HG03097 (cell line): ENCODE results near the gene POM121L12.

Experiments used
- ATAC-seq: cut with Tn5 transposase; IDR thresholded peaks from one replicate; pipeline ENCODE4 v1.9.1; 2021; ENCODE audit not compliant: unreplicated experiment, low FRiP score

Gene POM121L12

GRCh38 chr7:53035499-53036412 is at the start of gene POM121L12:
POM121L12 (plus strand) TSS chr7:53035633; CDS start chr7:53035672, 39 bp downstream.
- ATAC-seq, result no peak

- ATAC-seq, result no peak
These were observed 43.4 kb upstream of the POM121L12 start for GRCh38 chr7:52992001-52992400.

GRCh38 chr7:52992479-52993162 is 42.8 kb upstream of the POM121L12 start:
- no peak for ATAC-seq

- no peak for ATAC-seq
These were observed 39.8 kb upstream of the POM121L12 start for GRCh38 chr7:52995676-52996075.

- ATAC-seq, result no peak
These were observed 34.2 kb upstream of the POM121L12 start for GRCh38 chr7:53001221-53001620.

- ATAC-seq, result no peak
These were observed 33.0 kb upstream of the POM121L12 start for GRCh38 chr7:53002389-53002788.

DNA sequence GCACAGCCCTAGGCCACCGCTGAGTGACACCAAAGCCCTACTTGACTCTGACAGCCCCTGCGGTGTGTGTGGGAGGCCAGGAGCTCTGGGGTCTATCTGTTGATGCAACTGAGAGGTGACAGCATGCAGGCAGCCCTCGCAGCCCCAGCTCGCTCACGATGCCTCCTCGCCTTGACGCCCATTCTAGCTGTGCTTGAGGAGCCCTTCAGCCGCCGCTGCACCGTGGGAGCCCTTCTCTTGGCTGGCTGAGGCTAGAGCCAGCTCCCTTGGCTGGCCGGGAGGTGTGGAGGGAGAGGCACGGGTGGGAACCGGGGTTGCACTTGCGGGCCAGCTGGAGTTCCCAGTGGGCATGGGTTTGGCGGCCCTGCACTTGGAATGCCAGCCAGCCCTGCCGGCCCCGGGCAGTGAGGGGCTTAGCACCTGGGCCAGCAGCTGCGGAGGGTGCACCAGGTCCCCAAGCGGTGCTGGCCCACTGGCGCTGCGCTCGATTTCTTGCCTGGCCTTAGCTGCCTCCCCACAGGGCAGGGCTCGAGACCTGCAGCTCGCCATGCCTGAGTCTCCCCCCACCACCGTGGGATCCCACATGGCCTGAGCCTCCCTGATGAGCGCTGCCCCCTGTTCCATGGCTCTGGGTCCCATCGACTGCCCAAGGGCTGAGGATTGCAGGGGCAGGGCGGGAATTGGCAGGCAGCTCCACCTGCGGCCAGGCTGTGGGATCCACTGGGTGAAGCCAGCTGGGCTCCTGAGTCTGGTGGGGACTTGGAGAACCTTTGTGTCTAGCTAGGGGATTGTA is 31.6 kb upstream of the POM121L12 start:
- no peak for ATAC-seq

GRCh38 chr7:53013925-53014324 is 21.5 kb upstream of the POM121L12 start:
- no peak for ATAC-seq

- ATAC-seq, result no peak
These were observed 20.0 kb upstream of the POM121L12 start for GRCh38 chr7:53015463-53015862.

DNA sequence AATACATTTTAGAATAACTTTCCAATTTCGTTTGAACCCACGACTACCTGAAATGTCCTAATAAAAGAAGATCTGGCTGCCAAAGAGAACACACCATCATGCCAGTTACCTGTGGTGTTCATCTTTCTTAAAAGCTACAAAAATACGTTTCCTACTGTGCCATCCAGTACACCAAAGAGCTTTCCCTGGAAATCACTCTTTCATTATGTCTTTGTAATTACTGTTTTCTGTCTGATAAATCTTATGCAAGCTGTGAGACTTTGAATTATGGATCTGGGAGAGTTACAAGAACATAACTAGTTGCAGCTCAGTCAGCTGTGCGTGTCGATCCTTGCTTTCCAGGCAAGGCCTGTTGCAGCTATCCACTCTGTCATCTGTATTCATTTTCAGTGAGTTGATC is 12.5 kb upstream of the POM121L12 start:
- no peak for ATAC-seq

DNA sequence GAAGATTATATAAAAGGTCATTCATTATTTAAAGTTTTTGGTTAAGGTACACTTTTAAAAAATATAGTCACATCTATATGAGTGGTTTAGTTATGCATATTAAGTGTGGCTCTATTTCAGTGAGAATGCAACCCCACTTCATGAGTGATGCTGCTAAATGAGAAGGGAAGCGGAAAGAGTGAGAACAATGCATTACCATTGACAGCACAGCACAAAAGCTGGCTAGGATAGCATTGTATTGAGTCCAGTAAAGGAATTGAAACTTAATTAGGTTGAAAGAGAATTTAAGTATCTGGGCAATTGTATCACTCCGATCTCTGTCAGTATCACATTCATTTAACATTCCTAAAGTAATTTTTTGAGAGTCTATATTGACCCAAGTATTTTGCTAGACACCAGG is 13.2 kb downstream of the POM121L12 start:
- ATAC-seq, result no peak

GRCh38 chr7:53050433-53050832 is 15.0 kb downstream of the POM121L12 start:
- ATAC-seq, result no peak

DNA sequence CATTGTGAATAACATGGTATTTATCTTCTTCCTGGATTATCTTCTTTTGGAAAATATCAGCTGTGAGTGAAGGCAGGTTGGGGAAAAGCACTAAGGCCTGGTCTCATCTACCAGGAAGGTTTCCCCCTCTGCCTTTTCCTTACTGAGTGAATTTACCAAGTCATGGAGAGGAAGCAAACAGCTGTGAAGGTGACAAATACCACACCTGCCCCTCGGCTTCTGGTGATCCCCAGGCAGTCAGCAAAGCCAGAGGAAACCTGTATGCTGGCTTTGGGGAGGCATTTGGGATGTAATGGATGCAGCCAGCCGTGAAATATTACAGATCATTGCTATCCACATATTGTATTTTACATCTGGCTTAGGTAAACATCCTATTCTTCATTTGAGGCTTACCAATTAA is 24.2 kb downstream of the POM121L12 start:
- no peak for ATAC-seq

GRCh38 chr7:53060066-53060465 is 24.6 kb downstream of the POM121L12 start:
- no peak for ATAC-seq

DNA sequence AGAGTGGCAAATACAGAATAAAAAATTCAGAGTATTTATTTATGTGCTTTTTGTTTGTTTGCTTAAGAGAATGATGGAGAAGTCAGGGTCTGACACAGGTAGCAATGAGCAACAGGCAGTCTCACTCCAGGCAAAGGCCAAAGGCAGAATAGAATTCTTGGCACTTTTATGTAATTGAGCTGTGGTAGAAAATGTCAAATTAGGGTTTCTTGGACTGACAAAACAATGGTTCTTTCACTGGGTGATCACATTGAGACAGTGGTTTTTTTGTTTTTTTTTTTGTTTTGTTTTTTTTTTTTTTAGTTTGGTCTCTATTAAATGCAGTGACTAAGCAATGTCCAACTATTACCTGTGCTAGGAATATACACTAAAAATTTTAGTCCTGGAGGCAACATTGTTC is 27.4 kb downstream of the POM121L12 start:
- ATAC-seq, result no peak

- ATAC-seq, result no peak
These were observed 33.2 kb downstream of the POM121L12 start for GRCh38 chr7:53068673-53069072.

DNA sequence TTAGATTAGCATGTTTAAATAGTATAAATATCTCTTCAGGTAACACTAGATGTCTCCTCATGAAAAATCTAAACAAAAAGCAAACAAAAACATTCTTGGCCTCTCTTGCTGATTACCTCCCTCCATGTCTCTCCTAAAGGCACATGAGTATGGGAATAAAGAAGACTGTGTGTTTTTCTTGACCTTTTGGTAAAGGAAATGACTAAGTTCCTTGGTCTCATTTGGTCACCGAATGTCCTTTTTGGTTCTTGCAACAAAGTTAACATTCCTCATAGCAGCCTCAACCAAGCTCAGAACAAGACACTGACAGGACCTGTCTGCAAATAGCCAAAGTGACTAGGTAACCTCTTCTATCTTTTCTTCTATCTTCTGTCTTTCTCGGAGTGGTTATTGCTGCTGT is 35.5 kb downstream of the POM121L12 start:
- no peak for ATAC-seq
